GM12878 (cell line): ENCODE results near the gene ZNRF3. TPM values are rescaled to one million over a fixed set of nuclear protein-coding genes. Genes with fewer than 3 reads are reported as not detected.
"Not testable (repeated sequence)": the region's sequence is repeated elsewhere in the genome, so short reads cannot be mapped to it uniquely, and the experiment has no call there.

Experiments
- ATAC-seq: fragments of 200-7000 bp; cut with Tn5 transposase; 3 replicates; pipeline ENCODE4 v1.9.1; 2020; ENCODE audit warnings: mild to moderate bottlenecking, moderate library complexity
- BruUV-seq: library from RNA; stranded (reverse); fragments of 400-500 nt; replicated peaks from 2 replicates; lab custom pipeline; 2021; lab: Mats Ljungman, UMichigan
- CTCF ChIA-PET: fragments of 300-600 bp; sonication (Branson Sonifier 250); formaldehyde crosslinking; extraction: SDS; loops from one replicate; lab custom pipeline; 2021; ENCODE audit warnings: inconsistent platforms; lab: Yijun Ruan, JAX
- POLR2A ChIA-PET: fragments of 350-600 bp; formaldehyde crosslinking; extraction: SDS; loops from one replicate; lab custom pipeline; 2021; ENCODE audit warnings: inconsistent platforms; lab: Charles Lee
- RAD21 ChIA-PET: fragments of 300-600 bp; sonication (Branson Sonifier 250); formaldehyde crosslinking; loops from one replicate; lab custom pipeline; 2023; ENCODE audit warnings: antibody characterized with exemption; ENCODE audit not compliant: unreplicated experiment; lab: Charles Lee
- SMC1A ChIA-PET: fragments of 300-600 bp; sonication (Branson Sonifier 250); formaldehyde crosslinking; loops from one replicate; lab custom pipeline; 2023; ENCODE audit not compliant: unreplicated experiment, uncharacterized antibody; lab: Charles Lee
- DNase-seq: peaks from one replicate; pipeline ENCODE4 v3.0.0-alpha.2; 2011; ENCODE audit warnings: low read depth, low spot score
- FAIRE-seq: peaks from 3 replicates; lab custom pipeline; 2011; peaks lifted over from hg19 to GRCh38; lab: Jason Lieb, UNC
- H2AFZ ChIP-seq: 2 replicates; pipeline ENCODE4 v1.6.0; 2011; ENCODE audit warnings: low read depth, low read length, control low read depth; ENCODE audit not compliant: control insufficient read depth
- H3K27ac ChIP-seq: 2 replicates; pipeline ENCODE4 v1.5.1; 2011; ENCODE audit warnings: control low read depth; ENCODE audit not compliant: control insufficient read depth, insufficient read depth
- H3K27me3 ChIP-seq, 2 experiments: replicated peaks in 1 of 2; 2 replicates each; pipeline versions ENCODE4 v1.6.0 to v1.6.1; 2011; ENCODE audit warnings: low read length in 1 of 2; ENCODE audit not compliant: control insufficient read depth in 2 of 2, insufficient read depth in 2 of 2
- H3K36me3 ChIP-seq, 2 experiments: 2 replicates each; pipeline ENCODE4 v1.5.1; 2011; ENCODE audit warnings: low read length in 1 of 2; ENCODE audit not compliant: control insufficient read depth in 2 of 2, insufficient read depth in 2 of 2
- H3K4me1 ChIP-seq: 2 replicates; pipeline ENCODE4 v1.6.1; 2011; ENCODE audit warnings: mild to moderate bottlenecking, low read length, moderate library complexity, mixed read lengths; ENCODE audit not compliant: control insufficient read depth, insufficient read depth
- H3K4me2 ChIP-seq: 2 replicates; pipeline ENCODE4 v1.6.0; 2011; ENCODE audit warnings: control low read depth; ENCODE audit not compliant: control insufficient read depth, insufficient read depth
- H3K4me3 ChIP-seq: fragments of 200-600 bp; sonication (generic); 2 replicates; pipeline ENCODE4 v1.5.1; 2016
- H3K79me2 ChIP-seq: 2 replicates; pipeline ENCODE4 v1.6.0; 2011; ENCODE audit warnings: low read length; ENCODE audit not compliant: control insufficient read depth, insufficient read depth
- H3K9ac ChIP-seq: 2 replicates; pipeline ENCODE4 v1.8.0; 2011; ENCODE audit warnings: low read length, control low read depth, mixed read lengths; ENCODE audit not compliant: control insufficient read depth, insufficient read depth
- H3K9me3 ChIP-seq: replicated peaks from 3 replicates; pipeline ENCODE4 v1.5.1; 2011; ENCODE audit warnings: mild to moderate bottlenecking, low read length; ENCODE audit not compliant: control insufficient read depth, insufficient read depth
- H4K20me1 ChIP-seq: 2 replicates; pipeline ENCODE4 v1.6.0; 2011; ENCODE audit not compliant: control insufficient read depth, insufficient read depth
- CEBPB ChIP-seq, 2 experiments: fragments of 150-350 bp in 1 of 2; IDR thresholded peaks; 2 replicates each; pipeline ENCODE4 v1.6.1; 2012 to 2014; ENCODE audit warnings: low read depth in 2 of 2, low read length in 2 of 2, borderline replicate concordance in 1 of 2, inconsistent platforms in 1 of 2
- CREB1 ChIP-seq: IDR thresholded peaks from 2 replicates; pipeline ENCODE4 v1.6.1; 2012; ENCODE audit warnings: low read depth, mild to moderate bottlenecking, inconsistent platforms
- ETV6 ChIP-seq, 2 experiments: fragments of 450-650 bp in 1 of 2; IDR thresholded peaks in 1 of 2; conservative IDR thresholded peaks in 1 of 2; 2 replicates each; pipeline ENCODE4 v1.6.1; 2014; ENCODE audit warnings: antibody characterized with exemption in 1 of 2, borderline replicate concordance in 1 of 2, low read depth in 1 of 2, mild to moderate bottlenecking in 1 of 2, moderate library complexity in 1 of 2
- GATAD2B ChIP-seq: fragments of 450-650 bp; conservative IDR thresholded peaks from 2 replicates; pipeline ENCODE4 v1.6.1; 2017; ENCODE audit warnings: low read depth, mild to moderate bottlenecking, moderate library complexity
- RFX5 ChIP-seq: IDR thresholded peaks from 2 replicates; pipeline ENCODE4 v1.6.1; 2011; ENCODE audit warnings: low read depth, low read length, improper control_type of control experiment
- STAT3 ChIP-seq: IDR thresholded peaks from 2 replicates; pipeline ENCODE4 v1.6.1; 2011; ENCODE audit warnings: low read depth, low read length, improper control_type of control experiment
- WRNIP1 ChIP-seq: IDR thresholded peaks from 2 replicates; pipeline ENCODE4 v1.6.1; 2011; ENCODE audit warnings: low read depth, low read length, improper control_type of control experiment, borderline replicate concordance
- ZBTB40 ChIP-seq: fragments of 450-650 bp; IDR thresholded peaks from 2 replicates; pipeline ENCODE4 v1.6.1; 2016; ENCODE audit warnings: mild to moderate bottlenecking, moderate library complexity, borderline replicate concordance
- WGBS: methylation state at CpG from one replicate; pipeline ENCODE4 v1.1.6; 2016; ENCODE audit warnings: low lambda C conversion rate; ENCODE audit not compliant: insufficient replicate concordance, insufficient coverage; ENCODE audit errors: missing lambda C conversion rate; 5-methylcytosine and 5-hydroxymethylcytosine counted together
- in situ Hi-C: fragments of 300-500 bp; cut with MboI; formaldehyde crosslinking; loops from 9 replicates; pipeline ENCODE4 v1.14.3; 2018; ENCODE audit warnings: mixed read lengths
- intact Hi-C: fragments of 100-400 bp; cut with micrococcal nuclease; formaldehyde crosslinking; loops from one replicate; pipeline ENCODE4 v1.14.2; 2022; ENCODE audit not compliant: unreplicated experiment
- polyA plus RNA-seq, 11 experiments: library from polyadenylated mRNA; depleted of rRNA in 4 of 11; unstranded in 6 of 11; stranded (reverse) in 5 of 11; fragments of >200 nt; fragmentation: Nextera tagmentation in 4 of 11; fragmentation: Illumina TruSeq in 1 of 11; extraction: Ambion mirVana in 4 of 11; extraction: Trizol in 1 of 11; gene quantifications; 1 replicate in 1 of 11; 2 replicates in 10 of 11; pipeline versions ENCODE4 v1.2.1 to v1.2.3, GENCODE V29; 2011 to 2016; ENCODE audit warnings: inconsistent platforms in 2 of 11, missing spikeins in 2 of 11, low read depth in 1 of 11
- total RNA-seq, 4 experiments: library from RNA; depleted of rRNA in 3 of 4; stranded (reverse); fragments of >200 nt in 3 of 4; fragmentation: Illumina TruSeq in 1 of 4; extraction: Trizol in 1 of 4; gene quantifications; 2 replicates each; pipeline versions ENCODE4 v1.2.1 to v1.2.3, GENCODE V29; 2013 to 2021

Gene ZNRF3
- total and polyA plus RNA-seq, 10 of the 15 experiments (the other 5 are each of a cell fraction or from before 2014, with no cell fraction given) = 0.05 to 2.4 (median 0.46) TPM

- SMC1A ChIA-PET = interaction anchor here (0.7 to 9.1 kb wide), 33 partner anchors 8 to 438 kb away, joined by 3 to 187 read pairs (median 10); no protein-coding TSS in a partner anchor
- no peak for ATAC-seq
- in situ Hi-C loops (loop anchor here (5.0 to 25.0 kb wide), 3 partner anchors 187 to 1002 kb away; no protein-coding TSS in a partner anchor), intact Hi-C loops (loop anchor here (2.0 kb wide), 1 partner anchor 438 kb away; no protein-coding TSS in a partner anchor)
- Histone ChIP-seq H4K20me1 (no peaks in the 10 kb centered on the region), H3K9ac (no peak overlapping the region), H3K4me1 (no peaks in the 10 kb centered on the region), H3K79me2 (no peaks in the 10 kb centered on the region), H3K9me3 (no peaks in the 10 kb centered on the region), H2AFZ (no peak overlapping the region), H3K4me2 (no peak overlapping the region), H3K27ac (no peak overlapping the region), H3K36me3 (peaks cover 0 to 3% of the 10 kb centered on the region in 2 experiments; a peak in 2 of 4 replicates), H3K4me3 (no peak overlapping the region), H3K27me3 (no peaks in the 10 kb centered on the region)
- no peak for DNase-seq
- TF ChIP-seq ZBTB40 (no peak), ETV6 (conservative IDR thresholded peaks at IDR 0.05 in 1 of 2, IDR thresholded peaks at IDR 0.05 in 1 of 2; ENCODE audit: borderline replicate concordance in 1 of 2, low read depth in 1 of 2) (no peak), CEBPB (IDR thresholded peaks at IDR 0.05; ENCODE audit: borderline replicate concordance in 1 of 2, low read depth in 2 of 2, low read length in 2 of 2) (no peak), GATAD2B (no peak), CREB1 (no peak), STAT3 (no peak), WRNIP1 (no peak), RFX5 (no peak)
- POLR2A ChIA-PET = no interaction called here
- RAD21 ChIA-PET = interaction anchor here (0.6 to 8.5 kb wide), 22 partner anchors 7 to 236 kb away, joined by 3 to 119 read pairs (median 10); partner anchors contain the start of genes KREMEN1 and ZNRF3
- 69% methylated on average over 9 of the region's 9 CpGs for WGBS
- BruUV-seq = no TSS peak
- FAIRE-seq = no peak
- CTCF ChIA-PET = interaction anchor here (0.7 to 9.5 kb wide), 26 partner anchors 8 to 439 kb away, joined by 3 to 195 read pairs (median 16); partner anchors contain the start of gene ZNRF3
Measured at GRCh38 chr22:29039148-29039547, 155.8 kb downstream of the ZNRF3 start.

GRCh38 chr22:29039684-29040083, 156.3 kb downstream of the ZNRF3 start:
- not testable (repeated sequence) for H3K27me3 ChIP-seq, H3K4me2 ChIP-seq, H3K9ac ChIP-seq, H3K4me3 ChIP-seq, H2AFZ ChIP-seq, H3K27ac ChIP-seq, FAIRE-seq, H3K79me2 ChIP-seq, H3K9me3 ChIP-seq, H3K36me3 ChIP-seq, H4K20me1 ChIP-seq, H3K4me1 ChIP-seq, BruUV-seq, DNase-seq
- ATAC-seq = peak; percentile 13; the same call in 2 of the 3 replicates
- SMC1A ChIA-PET = interaction anchor here (0.7 to 9.1 kb wide), 35 partner anchors 8 to 439 kb away, joined by 3 to 187 read pairs (median 10); no protein-coding TSS in a partner anchor
- CTCF ChIA-PET = interaction anchor here (0.6 to 9.5 kb wide), 37 partner anchors 8 to 439 kb away, joined by 3 to 195 read pairs (median 13); partner anchors contain the start of genes XBP1 and ZNRF3
- RAD21 ChIA-PET = interaction anchor here (0.6 to 8.5 kb wide), 27 partner anchors 8 to 421 kb away, joined by 3 to 119 read pairs (median 9); partner anchors contain the start of genes KREMEN1 and ZNRF3
- 4% methylated on average over 4 of the region's 4 CpGs for WGBS
- in situ Hi-C loops = loop anchor here (5.0 to 25.0 kb wide), 3 partner anchors 187 to 1002 kb away; no protein-coding TSS in a partner anchor
- intact Hi-C loops = loop anchor here (1.0 to 10.0 kb wide), 4 partner anchors 115 to 439 kb away; no protein-coding TSS in a partner anchor
- POLR2A ChIA-PET = interaction anchor here (0.7 to 1.0 kb wide), 8 partner anchors 12 to 251 kb away, joined by 3 to 7 read pairs (median 4); no protein-coding TSS in a partner anchor
